ENCODE data around the gene APOBEC4.
"Not testable (repeated sequence)": the region's sequence is repeated elsewhere in the genome, so short reads cannot be mapped to it uniquely, and the experiment has no call there.

APOBEC4 gene

DNA sequence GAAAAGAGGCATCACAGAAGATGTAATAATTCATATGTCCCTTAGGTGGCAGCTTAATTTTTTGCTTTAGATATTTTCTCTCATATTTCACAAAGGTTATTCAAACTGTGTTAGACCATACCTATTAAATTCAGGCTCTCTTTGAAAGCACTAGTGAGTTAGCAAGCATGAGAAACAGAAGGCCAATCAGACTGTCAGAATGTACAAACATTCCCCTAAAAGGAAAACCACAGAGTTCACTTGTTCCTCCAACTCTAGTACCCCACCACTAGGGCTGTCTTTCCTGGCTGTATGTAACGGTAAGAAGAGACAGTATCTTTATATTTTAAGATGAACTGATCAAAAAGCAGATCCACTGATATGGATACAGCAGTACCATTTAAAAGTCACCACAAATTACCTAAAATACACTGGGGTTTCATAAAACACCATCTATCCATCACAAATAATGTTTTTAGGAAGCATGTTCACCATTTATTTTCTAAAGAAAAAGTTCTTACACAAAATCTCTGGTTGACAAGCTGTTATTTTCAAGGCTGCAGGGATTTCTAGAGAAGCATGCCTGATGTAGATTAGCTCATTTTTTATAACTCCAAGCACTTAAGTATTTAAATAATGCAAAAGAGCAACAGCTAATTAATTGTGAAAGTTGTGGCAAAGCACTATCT, 19.3 kb downstream of the APOBEC4 start:
- DNase-seq, result peak in 1 of 2 experiments; percentile 73

DNA sequence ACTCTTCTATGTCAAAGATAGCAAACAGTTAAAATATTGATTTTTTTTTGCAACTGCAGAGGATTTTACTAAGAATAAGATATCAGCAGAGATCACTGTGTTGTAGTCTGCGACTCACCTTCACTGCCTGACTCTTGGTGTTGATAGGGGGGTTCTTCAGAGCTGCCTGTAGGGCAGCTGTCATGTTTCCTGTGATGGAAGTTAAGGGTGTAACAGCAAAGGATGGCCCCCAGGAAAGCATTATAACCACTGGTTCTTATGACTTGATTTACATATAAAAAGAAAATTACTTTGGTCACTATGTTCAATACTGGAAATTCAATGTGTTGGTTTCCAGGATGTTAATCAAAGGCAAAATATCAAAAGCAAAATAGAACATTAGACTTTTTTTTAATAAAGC, 20.2 kb downstream of the APOBEC4 start:
- no peak for DNase-seq

DNA sequence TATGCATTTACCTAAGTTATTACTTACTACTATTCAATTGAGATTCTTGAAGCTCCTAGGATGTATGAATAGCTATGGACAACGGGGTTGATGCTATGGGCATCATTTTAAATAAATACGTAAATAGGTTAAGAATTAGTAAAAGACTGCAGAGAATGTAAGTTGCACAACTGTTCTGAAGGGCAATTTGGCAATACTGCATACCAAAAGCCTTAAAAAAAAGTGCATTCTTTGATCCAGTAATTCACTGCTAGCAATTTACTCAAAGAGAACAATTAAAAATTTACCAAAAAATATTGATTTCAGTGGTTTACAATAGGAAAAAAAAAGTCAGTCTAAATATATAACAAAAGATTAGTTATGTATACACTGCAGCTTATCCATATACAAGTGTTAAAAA, 21.0 kb downstream of the APOBEC4 start:
- no peak for DNase-seq

- no peak for DNase-seq
These were observed 22.4 kb downstream of the APOBEC4 start for GRCh38 chr1:183630748-183631147.

DNA sequence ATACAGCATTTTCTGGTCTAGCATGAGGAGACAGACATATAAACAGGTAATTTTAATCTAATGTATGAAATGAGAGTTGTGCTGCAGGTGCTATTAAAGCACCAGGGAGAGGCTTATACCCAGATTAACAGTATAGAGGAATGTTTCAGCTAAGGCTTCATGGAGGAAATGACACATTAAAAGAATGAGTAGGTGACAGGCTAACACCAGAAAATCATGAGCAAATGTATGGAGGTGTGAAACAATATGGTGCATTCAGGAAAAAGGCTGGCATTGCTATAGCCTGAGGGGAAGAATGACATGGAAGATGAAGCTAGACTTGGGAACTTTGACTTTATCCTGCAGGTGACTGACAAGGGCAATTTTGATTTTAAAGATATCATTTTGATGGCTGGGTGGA, 24.6 kb downstream of the APOBEC4 start:
- no peak for DNase-seq

DNA sequence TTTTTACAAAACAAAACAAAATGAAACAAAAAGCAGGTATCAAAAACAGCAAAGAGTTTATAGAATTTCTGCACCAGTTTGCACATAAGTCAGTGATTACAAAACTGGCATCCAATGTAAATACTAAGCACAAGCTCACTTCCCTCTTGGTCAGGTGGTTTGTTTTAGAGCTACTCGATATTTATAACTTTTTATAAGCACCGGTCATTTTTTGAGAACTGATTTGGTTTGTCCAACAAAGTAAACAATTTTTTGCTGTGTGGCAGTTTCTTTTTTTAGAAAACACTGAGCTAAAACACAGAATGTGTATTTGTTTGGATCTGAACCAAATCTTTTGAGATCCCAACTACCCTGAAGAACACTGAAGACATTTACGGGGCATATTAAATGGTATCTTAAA, 26.9 kb downstream of the APOBEC4 start:
- not testable (repeated sequence) for DNase-seq

DNA sequence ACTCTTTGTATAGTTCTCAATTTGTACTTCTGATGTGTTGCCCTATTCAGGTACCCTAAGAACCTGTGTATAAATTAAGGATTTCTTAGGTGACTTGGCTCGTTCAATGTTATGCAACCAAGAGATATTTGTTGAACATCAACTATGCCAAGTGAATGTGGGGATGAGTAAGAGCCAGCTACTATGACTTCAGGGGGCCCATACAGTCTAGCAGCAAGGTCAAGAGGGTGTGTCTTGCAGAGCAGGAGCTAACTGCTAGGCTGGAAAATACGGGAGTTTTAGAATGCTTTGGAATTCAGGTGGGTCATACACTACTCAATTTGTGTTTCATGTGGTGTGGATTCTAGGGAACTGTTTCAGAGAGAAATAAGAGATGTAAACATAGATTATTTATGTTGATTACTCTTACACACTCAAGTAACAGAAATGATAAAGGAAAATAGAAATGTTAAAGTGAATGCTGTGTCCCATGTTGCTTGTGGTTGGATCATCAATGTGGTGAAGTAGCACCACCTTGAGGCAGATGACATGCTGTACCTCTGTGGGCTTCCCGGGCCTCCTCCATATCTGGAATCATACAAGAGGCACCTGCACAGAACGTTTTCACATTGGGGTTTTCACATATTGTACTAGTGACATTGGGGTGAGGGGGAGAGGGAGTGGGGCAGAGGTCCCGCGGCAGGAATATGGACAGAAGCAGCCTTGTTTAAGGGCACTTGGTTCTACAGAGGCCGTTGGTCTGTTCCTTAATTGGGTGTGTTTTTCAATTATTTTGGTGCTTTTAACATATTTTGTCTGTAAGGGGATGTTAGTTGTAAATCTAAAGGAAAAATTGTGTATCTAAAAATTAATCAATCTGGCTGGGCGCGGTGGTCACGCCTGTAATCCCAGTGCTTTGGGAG, 30.0 kb downstream of the APOBEC4 start:
- DNase-seq, result peak in 1 of 2 experiments; percentile 29

- no peak for DNase-seq
These were observed 31.1 kb downstream of the APOBEC4 start for GRCh38 chr1:183622013-183622412.

DNA sequence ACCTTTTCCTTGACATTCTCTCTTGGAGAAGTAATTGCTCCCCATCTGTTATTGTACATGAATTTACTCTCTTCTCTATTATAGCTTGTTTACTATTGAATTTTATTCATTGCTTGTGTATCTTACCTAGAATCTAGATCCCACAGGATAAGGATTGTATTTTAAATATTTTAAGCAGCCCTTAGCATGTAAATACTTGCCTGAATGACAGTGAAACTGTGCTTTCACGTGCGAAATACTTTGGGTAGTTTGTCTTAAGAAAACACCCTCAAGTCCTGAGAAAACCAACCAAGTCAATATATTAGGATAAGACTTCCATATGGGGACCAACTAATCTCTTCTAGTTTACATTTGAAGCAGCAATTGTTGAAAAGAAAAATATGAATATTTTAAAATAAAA, 32.8 kb downstream of the APOBEC4 start:
- no peak for DNase-seq

DNA sequence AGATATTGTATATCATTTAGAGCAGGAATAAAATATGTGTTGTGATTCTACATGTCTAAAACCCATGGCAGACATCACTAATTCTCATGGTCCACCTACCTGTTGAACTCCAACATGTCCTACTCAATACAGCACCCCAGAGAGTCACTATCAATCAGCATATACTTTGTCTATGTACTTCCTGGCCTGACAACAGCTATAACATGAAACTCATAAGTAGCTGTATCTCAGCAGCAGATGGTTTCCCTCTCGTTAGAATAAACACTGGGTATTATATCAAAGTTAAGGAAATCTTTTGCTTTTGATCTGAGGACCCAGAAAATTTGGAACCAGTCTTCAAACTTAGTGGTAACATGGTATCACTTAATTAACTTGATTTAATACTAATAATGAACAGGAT, 33.3 kb downstream of the APOBEC4 start:
- DNase-seq, result no peak

DNA sequence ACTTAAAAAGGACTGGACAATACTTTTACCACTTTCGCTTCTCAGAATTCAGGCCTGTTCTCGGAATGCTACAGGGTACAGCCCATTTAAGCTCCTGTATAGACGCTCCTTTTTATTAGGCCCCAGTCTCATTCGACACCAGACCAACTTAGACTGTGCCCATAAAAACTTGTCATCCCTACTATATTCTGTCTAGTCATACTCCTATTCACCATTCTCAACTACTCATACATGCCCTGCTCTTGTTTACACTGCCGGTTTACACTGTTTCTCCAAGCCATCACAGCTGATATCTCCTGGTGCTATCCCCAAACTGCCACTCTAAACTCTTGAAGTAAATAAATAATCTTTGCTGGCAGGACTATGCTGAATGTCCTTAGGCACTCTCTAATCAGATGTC, 34.9 kb downstream of the APOBEC4 start:
- not testable (repeated sequence) for DNase-seq

DNA sequence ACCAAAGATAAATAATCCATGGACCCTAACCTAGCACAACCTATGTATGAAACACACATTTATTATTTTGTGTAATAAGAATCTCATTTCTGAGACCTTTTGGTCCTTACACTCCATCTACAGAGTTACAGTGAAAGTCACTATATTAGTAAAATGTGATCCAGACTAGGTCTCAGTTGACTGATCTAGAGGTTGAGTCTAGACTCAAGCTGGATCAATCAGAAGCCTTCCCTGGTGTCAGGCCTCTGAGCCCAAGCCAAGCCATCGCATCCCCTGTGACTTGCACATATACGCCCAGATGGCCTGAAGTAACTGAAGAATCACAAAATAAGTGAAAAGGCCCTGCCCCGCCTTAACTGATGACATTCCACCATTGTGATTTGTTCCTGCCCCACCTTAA, 40.1 kb downstream of the APOBEC4 start:
- DNase-seq, result not testable (repeated sequence)

DNA sequence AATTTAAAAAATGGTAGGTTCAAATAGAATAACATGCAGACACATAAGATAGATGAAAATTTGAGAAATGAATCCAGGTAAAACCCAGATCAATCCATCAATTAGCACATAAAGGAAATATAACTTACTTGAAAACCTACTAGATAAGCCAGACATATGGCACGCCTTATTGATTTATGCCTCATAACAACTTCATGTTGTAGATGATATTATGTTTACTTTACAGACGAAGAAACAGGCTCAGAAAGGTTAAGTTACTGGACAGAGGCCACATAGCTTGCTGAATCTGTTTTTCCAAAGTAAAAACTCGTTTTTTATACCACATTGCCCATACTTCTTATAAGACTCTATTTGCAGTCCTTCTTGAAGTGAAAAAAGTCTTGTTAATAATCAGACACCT, 40.7 kb downstream of the APOBEC4 start:
- DNase-seq, result no peak

- DNase-seq, result no peak
These were observed 42.1 kb downstream of the APOBEC4 start for GRCh38 chr1:183611021-183611420.

- DNase-seq, result no peak
These were observed 43.2 kb downstream of the APOBEC4 start for GRCh38 chr1:183609759-183610452.

GRCh38 chr1:183609313-183609712, 43.8 kb downstream of the APOBEC4 start:
- no peak for DNase-seq

DNA sequence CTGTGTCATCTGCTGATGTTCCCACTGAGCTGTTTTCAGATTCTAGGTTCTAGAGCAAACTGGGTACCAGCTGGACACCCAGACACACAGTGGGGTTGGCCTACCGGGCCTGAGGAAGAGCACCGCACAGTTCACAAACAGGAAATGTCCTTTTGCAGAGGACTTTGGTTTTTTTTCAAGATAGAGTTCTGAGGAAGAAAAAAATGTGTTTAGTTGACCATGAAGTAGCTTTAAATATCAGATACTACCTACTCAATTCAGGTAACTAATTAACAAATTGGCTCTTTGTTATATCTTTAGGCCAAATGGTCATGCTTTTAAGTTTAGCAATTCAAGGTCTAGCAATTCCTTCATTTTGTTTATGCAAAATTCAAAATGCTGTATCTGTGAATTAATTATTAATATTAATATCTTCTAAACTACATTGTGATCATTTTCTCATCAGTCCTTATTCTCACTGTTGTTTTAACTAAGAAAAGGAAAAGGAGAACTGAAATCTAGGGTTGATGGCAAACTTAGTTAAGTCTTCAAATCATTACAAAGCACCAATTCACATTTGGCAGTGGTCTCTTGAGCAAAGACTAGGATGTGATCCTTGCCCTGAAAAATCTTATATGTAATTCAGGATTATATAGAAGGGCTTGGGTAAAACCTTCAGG, 45.7 kb downstream of the APOBEC4 start:
- no peak for DNase-seq

DNA sequence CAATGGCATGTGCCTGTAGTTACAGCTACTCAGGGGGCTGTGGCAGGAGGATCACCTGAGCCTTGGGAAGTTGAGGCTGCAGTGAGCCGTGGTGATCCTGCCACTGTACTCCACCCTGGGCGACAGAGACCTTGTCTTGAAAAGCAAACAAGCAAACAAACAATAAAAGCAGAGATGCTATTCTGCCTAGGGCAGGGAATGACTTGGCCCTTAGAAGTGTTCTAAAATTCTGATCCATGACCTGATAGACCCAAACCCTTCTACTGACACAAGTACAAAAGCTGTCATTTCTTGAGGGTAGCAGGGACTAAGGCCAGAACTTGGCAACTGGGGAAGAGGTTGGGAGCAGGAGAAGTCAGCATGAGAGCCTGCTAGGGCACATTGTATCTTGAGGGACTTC, 47.2 kb downstream of the APOBEC4 start:
- DNase-seq, result no peak

- DNase-seq, result no peak
These were observed 48.3 kb downstream of the APOBEC4 start for GRCh38 chr1:183604815-183605214.

DNA sequence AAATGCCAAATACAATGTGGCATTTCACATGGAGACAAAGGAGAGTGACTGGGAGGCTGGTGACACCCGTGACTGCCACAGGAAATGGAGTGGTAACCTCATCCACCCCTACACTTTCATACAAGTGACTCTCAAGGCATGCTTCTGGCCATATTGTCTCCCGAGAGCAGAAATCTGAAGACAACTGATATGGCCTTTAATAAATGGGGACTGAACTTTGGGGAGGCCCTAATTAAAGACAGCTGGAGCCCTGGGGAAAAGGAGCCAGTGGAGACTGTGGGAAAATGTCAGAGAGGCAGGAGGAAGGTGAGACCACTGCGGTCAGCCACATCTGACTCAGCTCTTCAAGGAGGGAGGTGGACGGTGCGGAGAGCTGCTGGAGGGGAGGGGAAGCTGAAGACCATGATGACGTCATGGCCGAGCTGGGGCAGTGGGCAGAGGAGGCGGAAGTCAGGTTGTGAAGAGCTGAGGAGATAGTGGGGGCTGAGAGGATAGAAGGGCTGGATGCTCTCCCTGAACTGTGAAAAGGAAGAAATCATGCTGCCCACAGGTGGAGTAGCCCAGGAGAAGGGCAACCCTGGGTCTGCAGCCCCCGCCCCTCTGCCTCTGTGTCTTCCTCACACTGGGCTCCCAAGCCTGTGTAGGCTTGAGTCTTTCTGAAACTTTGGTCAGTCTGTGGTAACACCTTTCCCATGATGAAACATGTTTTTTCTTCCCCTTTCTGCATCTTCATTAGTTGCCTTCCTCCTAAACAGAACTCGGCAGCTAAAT, 48.9 kb downstream of the APOBEC4 start:
- no peak for DNase-seq

- DNase-seq, result no peak
These were observed 50.6 kb downstream of the APOBEC4 start for GRCh38 chr1:183602510-183602909.

DNA sequence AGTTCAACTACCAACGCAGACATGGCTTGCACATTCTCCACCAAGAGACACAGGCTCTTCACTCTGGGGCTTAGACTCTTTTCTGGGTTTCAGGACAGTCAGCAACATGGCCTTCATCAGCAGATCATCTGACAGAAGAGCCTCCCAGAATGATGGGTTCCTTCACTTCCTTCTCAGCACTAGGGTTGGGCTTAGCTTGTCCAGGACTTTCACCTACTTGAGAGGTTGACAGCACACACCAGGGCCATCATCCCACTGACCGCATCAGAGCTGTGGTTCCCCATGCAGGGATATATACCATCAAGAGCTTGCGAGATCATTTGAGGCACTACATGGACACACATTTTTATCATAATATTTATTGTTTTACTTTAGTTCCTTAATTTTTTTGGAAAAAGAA, 52.5 kb downstream of the APOBEC4 start:
- DNase-seq, result no peak
